IMR-90 (cell line): ENCODE results near the gene SYTL2. TPM values are rescaled to one million over a fixed set of nuclear protein-coding genes. Genes with fewer than 3 reads are reported as not detected.

ENCODE experiments used
- ATAC-seq: fragments of 200-7000 bp; cut with Tn5 transposase; 2 replicates; pipeline ENCODE4 v1.9.1; 2020; ENCODE audit warnings: low read depth, mild to moderate bottlenecking, moderate library complexity
- BruUV-seq: library from RNA; stranded (reverse); fragments of 400-500 nt; replicated peaks from 2 replicates; lab custom pipeline; 2021; lab: Mats Ljungman, UMichigan
- CTCF ChIA-PET: fragments of 300-600 bp; formaldehyde crosslinking; extraction: SDS; loops from one replicate; lab custom pipeline; 2021; ENCODE audit warnings: antibody characterized with exemption; lab: Yijun Ruan, JAX
- POLR2A ChIA-PET: fragments of 300-600 bp; sonication (Branson Sonifier 250); formaldehyde crosslinking; loops from one replicate; lab custom pipeline; 2022; ENCODE audit warnings: antibody characterized with exemption; ENCODE audit not compliant: unreplicated experiment; lab: Charles Lee
- DNase-seq: peaks from one replicate; pipeline ENCODE4 v3.0.0; 2013
- H2AFZ ChIP-seq: replicated peaks from 2 replicates; pipeline ENCODE3; 2013; ENCODE audit warnings: low read length, mild to moderate bottlenecking; ENCODE audit not compliant: poor library complexity
- H2AK5ac ChIP-seq: 2 replicates; pipeline ENCODE4 v1.6.1; 2013; ENCODE audit warnings: low read depth, low read length, inconsistent platforms
- H2AK9ac ChIP-seq: replicated peaks from 2 replicates; pipeline ENCODE3; 2013; ENCODE audit warnings: mild to moderate bottlenecking, low read depth, low read length, moderate library complexity; ENCODE audit not compliant: poor library complexity
- H2BK120ac ChIP-seq: 2 replicates; pipeline ENCODE4 v1.6.1; 2013; ENCODE audit warnings: low read depth, low read length, inconsistent platforms
- H2BK15ac ChIP-seq: 3 replicates; pipeline ENCODE4 v1.6.1; 2013; ENCODE audit warnings: low read depth, low read length, inconsistent platforms
- H2BK20ac ChIP-seq: 2 replicates; pipeline ENCODE4 v1.6.1; 2013; ENCODE audit warnings: low read depth, mild to moderate bottlenecking, inconsistent platforms, low read length, moderate library complexity
- H2BK5ac ChIP-seq: 2 replicates; pipeline ENCODE4 v1.6.1; 2013; ENCODE audit warnings: mild to moderate bottlenecking, low read depth, low read length, inconsistent platforms; ENCODE audit not compliant: poor library complexity, severe bottlenecking
- H3K14ac ChIP-seq: replicated peaks from 2 replicates; pipeline ENCODE4 v1.6.1; 2013; ENCODE audit warnings: low read depth, low read length, inconsistent platforms
- H3K18ac ChIP-seq: 2 replicates; pipeline ENCODE4 v1.6.1; 2013; ENCODE audit warnings: low read depth, low read length, control low read depth
- H3K23ac ChIP-seq: 2 replicates; pipeline ENCODE4 v1.6.1; 2013; ENCODE audit warnings: low read depth, low read length, inconsistent platforms
- H3K27ac ChIP-seq: 2 replicates; pipeline ENCODE4 v1.5.1; 2013; ENCODE audit warnings: mild to moderate bottlenecking, control low read depth, low read length; ENCODE audit not compliant: insufficient read depth
- H3K27me3 ChIP-seq: 2 replicates; pipeline ENCODE4 v1.6.1; 2013; ENCODE audit warnings: low read length; ENCODE audit not compliant: control insufficient read depth, insufficient read depth
- H3K36me3 ChIP-seq: 2 replicates; pipeline ENCODE4 v1.6.1; 2013; ENCODE audit warnings: low read length, mixed read lengths; ENCODE audit not compliant: control insufficient read depth, insufficient read depth
- H3K4ac ChIP-seq: 2 replicates; pipeline ENCODE4 v1.6.1; 2013; ENCODE audit warnings: low read depth, low read length, inconsistent platforms
- H3K4me1 ChIP-seq: 2 replicates; pipeline ENCODE4 v1.6.1; 2013; ENCODE audit warnings: low read length, mixed read lengths; ENCODE audit not compliant: control insufficient read depth, insufficient read depth
- H3K4me2 ChIP-seq: 2 replicates; pipeline ENCODE4 v1.6.1; 2013; ENCODE audit warnings: low read depth, mild to moderate bottlenecking, control low read depth, low read length, moderate library complexity
- H3K4me3 ChIP-seq: 2 replicates; pipeline ENCODE4 v1.5.1; 2013; ENCODE audit warnings: low read depth, mild to moderate bottlenecking, control low read depth, low read length, moderate library complexity; ENCODE audit not compliant: insufficient read depth
- H3K56ac ChIP-seq: 2 replicates; pipeline ENCODE4 v1.6.1; 2013; ENCODE audit warnings: low read length, inconsistent platforms; ENCODE audit not compliant: insufficient read depth; ENCODE audit errors: extremely low read depth
- H3K79me1 ChIP-seq, 2 experiments: 2 replicates each; pipeline ENCODE4 v1.6.1; 2013; ENCODE audit warnings: low read length in 2 of 2, inconsistent platforms in 1 of 2, low read depth in 1 of 2
- H3K9ac ChIP-seq: 2 replicates; pipeline ENCODE4 v1.6.1; 2013; ENCODE audit warnings: low read depth, low read length, control low read depth
- H3K9me1 ChIP-seq: 2 replicates; pipeline ENCODE4 v1.6.1; 2013; ENCODE audit warnings: low read length, inconsistent platforms; ENCODE audit not compliant: insufficient read depth
- H3K9me3 ChIP-seq: 2 replicates; pipeline ENCODE4 v1.6.1; 2013; ENCODE audit warnings: low read length; ENCODE audit not compliant: control insufficient read depth, insufficient read depth
- H4K20me1 ChIP-seq: 2 replicates; pipeline ENCODE4 v1.6.1; 2013; ENCODE audit warnings: low read length, inconsistent platforms; ENCODE audit not compliant: insufficient read depth
- H4K5ac ChIP-seq: 2 replicates; pipeline ENCODE4 v1.6.1; 2013; ENCODE audit warnings: mild to moderate bottlenecking, low read depth, low read length, control low read depth
- H4K8ac ChIP-seq, 2 experiments: 2 replicates each; pipeline ENCODE4 v1.6.1; 2013; ENCODE audit warnings: low read depth in 2 of 2, low read length in 2 of 2, control low read depth in 1 of 2, inconsistent platforms in 1 of 2
- H4K91ac ChIP-seq: 2 replicates; pipeline ENCODE4 v1.6.1; 2013; ENCODE audit warnings: low read depth, low read length, inconsistent platforms; ENCODE audit not compliant: insufficient read depth
- BHLHE40 ChIP-seq: fragments of 150-350 bp; IDR thresholded peaks from 2 replicates; pipeline ENCODE4 v1.6.1; 2016; ENCODE audit warnings: mild to moderate bottlenecking, low read depth, low read length
- CEBPB ChIP-seq: IDR thresholded peaks from 2 replicates; pipeline ENCODE4 v1.6.1; 2012; ENCODE audit warnings: low read depth, low read length, improper control_type of control experiment
- CHD1 ChIP-seq: IDR thresholded peaks from 2 replicates; pipeline ENCODE4 v1.6.1; 2012; ENCODE audit warnings: low read depth, low read length, improper control_type of control experiment
- ELK1 ChIP-seq: fragments of 150-350 bp; IDR thresholded peaks from 2 replicates; pipeline ENCODE4 v1.6.1; 2016; ENCODE audit warnings: low read depth, mild to moderate bottlenecking, low read length, moderate library complexity, borderline replicate concordance
- FOS ChIP-seq: fragments of 150-350 bp; IDR thresholded peaks from 2 replicates; pipeline ENCODE4 v1.6.1; 2016; ENCODE audit warnings: low read depth, low read length
- MAZ ChIP-seq: IDR thresholded peaks from 2 replicates; pipeline ENCODE4 v1.6.1; 2012; ENCODE audit warnings: low read depth, mild to moderate bottlenecking, low read length, improper control_type of control experiment, moderate library complexity, borderline replicate concordance
- MXI1 ChIP-seq: IDR thresholded peaks from 2 replicates; pipeline ENCODE4 v1.6.1; 2012; ENCODE audit warnings: low read depth, mild to moderate bottlenecking, low read length, moderate library complexity, borderline replicate concordance
- RAD21 ChIP-seq: IDR thresholded peaks from 2 replicates; pipeline ENCODE4 v1.6.1; 2012; ENCODE audit warnings: low read length, improper control_type of control experiment
- RCOR1 ChIP-seq: IDR thresholded peaks from 2 replicates; pipeline ENCODE4 v1.6.1; 2012; ENCODE audit warnings: mild to moderate bottlenecking, low read length, improper control_type of control experiment; ENCODE audit not compliant: insufficient replicate concordance
- RFX5 ChIP-seq: IDR thresholded peaks from 2 replicates; pipeline ENCODE4 v1.8.0; 2012; ENCODE audit warnings: low read depth, mild to moderate bottlenecking, low read length, moderate library complexity
- USF2 ChIP-seq: fragments of 150-350 bp; IDR thresholded peaks from 2 replicates; pipeline ENCODE4 v1.6.1; 2017; ENCODE audit warnings: mild to moderate bottlenecking, antibody characterized with exemption, low read length, low read depth
- WGBS, 2 experiments: methylation state at CpG; one replicate each; pipeline versions ENCODE4 v1.1.5 to v1.1.7; 2013; ENCODE audit warnings: missing lambda C conversion rate in 2 of 2; ENCODE audit not compliant: insufficient read length in 1 of 2; ENCODE audit errors: extremely low coverage in 2 of 2; 5-methylcytosine and 5-hydroxymethylcytosine counted together
- dilution Hi-C: fragments of 300-500 bp; cut with HindIII; formaldehyde crosslinking; loops from one replicate; pipeline ENCODE4 v1.14.3; 2018; ENCODE audit warnings: low sequenced_read_pairs; ENCODE audit not compliant: unreplicated experiment
- in situ Hi-C: fragments of 300-500 bp; cut with MboI; formaldehyde crosslinking; loops from 3 replicates; pipeline ENCODE4 v1.14.3; 2019; ENCODE audit warnings: low sequenced_read_pairs, inconsistent platforms, mixed read lengths
- intact Hi-C: fragments of 100-400 bp; cut with micrococcal nuclease; formaldehyde crosslinking; loops from 2 replicates; pipeline ENCODE4 v1.10.0; 2022
- polyA plus RNA-seq, 3 experiments: library from polyadenylated mRNA; depleted of rRNA; stranded (reverse); fragments of >200 nt; gene quantifications; 2 replicates each; pipeline ENCODE4 v1.2.3, GENCODE V29; 2012; ENCODE audit warnings: low replicate concordance in 1 of 3
- total RNA-seq: library from RNA; depleted of rRNA; stranded (reverse); fragments of >200 nt; gene quantifications from 2 replicates; pipeline ENCODE4 v1.2.3, GENCODE V29; 2012

Gene SYTL2
- total and polyA plus RNA-seq, 2 of the 4 experiments (the other 2 are of a cell fraction), result 45.2 to 70.0 TPM

- dilution Hi-C loops, result no loop called here
- Histone ChIP-seq H3K9me3 (no peaks in the 10 kb centered on the region), H3K4me3 (no peak overlapping the region), H3K23ac (0 out of 2 replicates have a peak overlapping the region, but pooled peaks have one; percentile 10), H2BK120ac (no peak overlapping the region), H4K5ac (no peak overlapping the region), H3K27me3 (no peaks in the 10 kb centered on the region), H3K14ac (no peak overlapping the region), H3K9ac (no peak overlapping the region), H3K79me1 (peaks cover 10 to 14% of the 10 kb centered on the region in 2 experiments), H2AK5ac (no peak overlapping the region; the same call in 1 of the 2 replicates), H2AK9ac (no peak overlapping the region), H3K36me3 (no peaks in the 10 kb centered on the region), H3K4ac (no peak overlapping the region), H2BK15ac (no peak overlapping the region), H2AFZ (no peak overlapping the region), H3K4me1 (peaks cover 9% of the 10 kb centered on the region), H3K4me2 (no peak overlapping the region), H4K91ac (no peak overlapping the region), H3K56ac (no peak overlapping the region), H2BK20ac (no peak overlapping the region), H4K20me1 (no peaks in the 10 kb centered on the region), H3K9me1 (peaks cover 9% of the 10 kb centered on the region), H3K27ac (no peak overlapping the region), H4K8ac (no peak overlapping the region), H3K18ac (no peak overlapping the region), H2BK5ac (no peak overlapping the region)
- in situ Hi-C loops, result no loop called here
- intact Hi-C loops, result no loop called here
- TF ChIP-seq CEBPB, result no peak
- no peak for TF ChIP-seq CHD1
- TF ChIP-seq MAZ, result no peak
- no peak for TF ChIP-seq RAD21
- no peak for TF ChIP-seq RFX5
- TF ChIP-seq ELK1, result no peak
- no peak for TF ChIP-seq BHLHE40
- no peak for TF ChIP-seq RCOR1
- no peak for TF ChIP-seq FOS
- no peak for TF ChIP-seq MXI1
- TF ChIP-seq USF2, result no peak
- CTCF ChIA-PET, result interaction anchor here (0.6 to 1.2 kb wide), 4 partner anchors 16 to 196 kb away, joined by 3 to 5 read pairs (median 3); no protein-coding TSS in a partner anchor
- peak; percentile 24; the same call in 1 of the 2 replicates for ATAC-seq
- POLR2A ChIA-PET, result no interaction called here
- peak; percentile 42 for DNase-seq
- BruUV-seq, result no TSS peak
- 80% methylated on average over 1 of the region's 3 CpGs; no CpG with 5 or more reads in 1 of the 2 experiments for WGBS, 2 experiments
Observed at GRCh38 chr11:85787809-85788760, 22.9 kb downstream of the SYTL2 start.
